ENCODE data around the gene REL.

DNA sequence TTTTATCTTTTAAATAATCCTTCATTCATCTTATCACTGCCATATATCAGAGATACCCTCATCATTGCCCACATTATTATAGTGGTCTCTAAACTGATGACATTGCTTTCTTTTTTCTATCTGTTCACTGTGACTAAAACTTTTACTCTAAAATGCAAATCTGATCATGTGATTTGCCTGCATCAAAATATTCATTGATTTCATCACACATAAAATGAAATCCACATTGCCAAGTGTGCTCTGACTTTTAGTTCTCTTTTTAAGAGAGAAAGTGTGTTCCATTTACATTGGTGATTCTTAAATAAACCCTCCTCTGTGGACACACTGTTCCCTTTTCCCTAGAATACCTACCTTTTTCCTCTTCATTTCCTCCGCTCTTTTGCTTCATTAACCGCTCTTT, 7.5 kb downstream of the REL start:
- TF ChIP-seq, protein P1, sequence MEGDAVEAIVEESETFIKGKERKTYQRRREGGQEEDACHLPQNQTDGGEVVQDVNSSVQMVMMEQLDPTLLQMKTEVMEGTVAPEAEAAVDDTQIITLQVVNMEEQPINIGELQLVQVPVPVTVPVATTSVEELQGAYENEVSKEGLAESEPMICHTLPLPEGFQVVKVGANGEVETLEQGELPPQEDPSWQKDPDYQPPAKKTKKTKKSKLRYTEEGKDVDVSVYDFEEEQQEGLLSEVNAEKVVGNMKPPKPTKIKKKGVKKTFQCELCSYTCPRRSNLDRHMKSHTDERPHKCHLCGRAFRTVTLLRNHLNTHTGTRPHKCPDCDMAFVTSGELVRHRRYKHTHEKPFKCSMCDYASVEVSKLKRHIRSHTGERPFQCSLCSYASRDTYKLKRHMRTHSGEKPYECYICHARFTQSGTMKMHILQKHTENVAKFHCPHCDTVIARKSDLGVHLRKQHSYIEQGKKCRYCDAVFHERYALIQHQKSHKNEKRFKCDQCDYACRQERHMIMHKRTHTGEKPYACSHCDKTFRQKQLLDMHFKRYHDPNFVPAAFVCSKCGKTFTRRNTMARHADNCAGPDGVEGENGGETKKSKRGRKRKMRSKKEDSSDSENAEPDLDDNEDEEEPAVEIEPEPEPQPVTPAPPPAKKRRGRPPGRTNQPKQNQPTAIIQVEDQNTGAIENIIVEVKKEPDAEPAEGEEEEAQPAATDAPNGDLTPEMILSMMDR (IDR thresholded peaks at IDR 0.05): no peak
- TF ChIP-seq POLR2AphosphoS5 (IDR thresholded peaks at IDR 0.05) (no peak), POLR2A (IDR thresholded peaks at IDR 0.05) (no peak)

All from prostate gland (tissue), 2 donors.